AML-193 (cell line): ENCODE measurements around the gene PTGES2.
"Not testable (repeated sequence)": the region's sequence is repeated elsewhere in the genome, so short reads cannot be mapped to it uniquely, and the experiment has no call there.

ENCODE experiments used
- DNase-seq, 2 experiments: peaks; one replicate each; lab custom pipeline; 2025; lab: John Stamatoyannopoulos, UW

Gene PTGES2

DNA sequence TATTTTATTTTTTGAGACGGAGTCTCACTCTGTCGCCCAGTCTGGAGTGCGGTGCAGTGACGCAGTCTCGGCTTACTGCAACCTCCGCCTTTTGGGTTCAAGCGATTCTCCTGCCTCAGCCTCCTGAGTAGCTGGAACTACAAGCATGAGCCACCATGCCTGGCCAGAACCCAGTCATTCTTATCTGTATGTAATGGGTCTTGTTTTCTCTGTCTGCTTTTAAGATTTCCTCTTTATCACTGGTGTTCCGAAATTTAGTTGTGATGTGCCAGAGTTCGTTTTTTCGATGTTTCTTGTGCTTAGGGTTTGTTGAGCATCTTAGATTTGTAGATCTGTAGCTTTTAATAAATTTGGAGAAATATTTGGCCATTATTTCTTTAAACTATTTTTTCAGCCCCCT is 40.3 kb downstream of the PTGES2 start:
- no peak for DNase-seq

GRCh38 chr9:128085943-128086342 is 41.6 kb downstream of the PTGES2 start:
- no peak for DNase-seq

DNA sequence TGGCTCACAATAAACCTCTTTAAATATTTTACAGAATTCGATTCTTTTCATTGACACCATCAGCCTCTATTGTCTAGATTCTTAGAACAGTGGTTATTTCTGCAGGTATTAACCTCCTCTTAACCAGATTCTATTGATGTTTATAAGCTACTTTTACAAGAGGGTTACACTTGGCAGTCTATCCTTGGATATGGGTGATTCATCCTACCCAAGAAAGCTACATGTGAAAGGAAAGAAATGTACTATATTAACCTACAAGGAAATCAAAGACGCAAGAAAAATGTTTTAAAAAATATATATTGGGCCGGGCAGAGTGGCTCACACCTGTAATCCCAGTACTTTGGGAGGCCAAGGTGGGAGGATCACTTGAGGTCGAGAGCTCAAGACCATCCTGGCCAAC is 42.8 kb downstream of the PTGES2 start:
- no peak for DNase-seq

GRCh38 chr9:128082151-128082550 is 45.4 kb downstream of the PTGES2 start:
- DNase-seq = no peak

- DNase-seq = no peak
Measured at GRCh38 chr9:128081056-128081455, 46.5 kb downstream of the PTGES2 start.

- no peak for DNase-seq
Measured at GRCh38 chr9:128080206-128080605, 47.3 kb downstream of the PTGES2 start.

- no peak for DNase-seq
Measured at GRCh38 chr9:128078504-128079434, 48.8 kb downstream of the PTGES2 start.

- no peak for DNase-seq
Measured at GRCh38 chr9:128077847-128078503, 49.6 kb downstream of the PTGES2 start.

DNA sequence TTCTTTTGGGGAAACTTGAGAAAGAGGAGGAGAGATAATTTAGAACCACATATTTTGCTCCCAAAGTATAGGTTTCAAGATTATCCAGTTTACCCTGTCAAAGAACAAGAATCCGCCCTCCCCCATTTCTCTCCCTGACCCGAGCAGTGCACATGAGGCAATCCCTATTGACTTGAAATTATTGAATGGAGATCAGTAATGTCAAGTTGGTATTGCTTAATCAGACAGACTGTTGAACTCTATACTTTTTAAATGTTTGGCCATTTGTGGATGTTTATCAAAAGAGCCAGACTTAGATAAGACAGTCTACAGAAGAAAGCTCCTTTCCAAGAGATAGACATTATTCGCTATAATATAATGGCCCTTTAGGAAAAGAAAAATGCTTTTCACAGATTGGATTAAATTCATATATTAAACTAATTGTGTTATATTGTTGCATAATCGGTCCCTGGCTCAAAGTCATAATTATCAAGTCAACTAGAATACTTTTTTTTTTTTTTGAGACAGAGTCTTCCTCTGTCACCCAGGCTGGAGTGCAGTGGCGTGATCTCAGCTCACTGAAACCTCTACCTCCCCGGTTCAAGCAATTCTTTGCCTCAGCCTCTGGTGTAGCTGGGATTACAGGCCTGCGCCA is 54.2 kb downstream of the PTGES2 start:
- no peak for DNase-seq

DNA sequence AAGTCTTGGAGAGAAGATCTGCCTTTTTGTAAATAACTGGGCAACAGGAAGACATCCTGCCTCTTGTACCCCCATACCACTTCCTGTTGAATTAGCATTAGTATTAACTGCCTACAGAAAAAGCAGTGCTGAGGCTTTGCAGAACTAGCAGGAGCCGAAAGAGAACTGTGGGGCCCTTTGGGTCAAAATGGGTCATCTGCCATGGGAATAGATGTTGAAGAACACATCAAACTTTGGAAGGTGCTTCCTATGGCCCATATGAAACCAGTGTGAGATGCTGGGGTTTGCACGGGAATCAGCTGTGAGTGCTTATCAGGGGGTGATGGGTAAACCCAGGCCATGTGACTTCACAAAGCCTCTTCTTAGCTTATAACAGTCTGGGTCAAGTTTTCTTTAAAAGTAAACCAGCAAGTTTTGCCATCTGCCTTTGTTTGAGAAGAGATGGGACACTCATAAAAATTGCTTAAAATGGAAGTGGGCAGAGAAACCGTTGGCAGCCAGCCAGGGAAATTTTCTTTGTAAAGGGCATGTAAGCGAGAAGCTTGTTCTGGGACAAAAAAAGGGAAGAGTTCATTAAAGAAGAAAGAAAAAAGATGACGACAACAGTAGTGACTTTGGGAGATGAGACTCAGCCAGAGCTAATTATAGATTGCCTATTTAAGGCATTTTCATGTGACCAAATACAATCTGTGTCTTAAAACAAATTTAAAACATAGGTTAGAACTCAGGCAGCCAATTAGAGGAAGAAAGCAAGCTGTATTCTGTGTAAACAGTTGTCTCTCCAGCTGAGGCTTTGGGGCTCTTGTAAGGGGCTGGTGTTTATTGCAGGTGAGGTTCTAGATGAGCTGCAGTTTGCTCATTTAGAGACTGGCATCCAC is 55.1 kb downstream of the PTGES2 start:
- peak; percentile 70 to 79 for DNase-seq

DNA sequence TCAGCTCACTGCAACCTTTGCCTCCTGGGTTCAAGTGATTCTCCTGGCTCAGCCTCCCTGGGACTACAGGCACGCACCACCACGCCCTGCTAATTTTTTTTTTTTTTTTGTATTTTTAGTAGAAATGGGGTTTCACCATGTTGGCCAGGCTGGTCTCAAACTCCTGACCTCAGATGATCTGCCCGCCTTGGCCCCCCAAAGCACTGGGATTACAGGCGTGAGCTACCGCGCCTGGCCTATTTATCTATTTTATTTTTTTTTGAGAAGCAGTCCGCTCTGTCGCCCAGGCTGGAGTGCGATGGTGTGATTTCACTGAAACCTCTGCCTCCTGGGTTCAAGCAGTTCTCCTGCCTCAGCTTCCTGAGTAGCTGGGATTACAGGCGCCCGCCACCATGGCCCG is 56.1 kb downstream of the PTGES2 start:
- not testable (repeated sequence) for DNase-seq

- DNase-seq = peak; percentile 14 to 20
Measured at GRCh38 chr9:128070874-128071273, 56.7 kb downstream of the PTGES2 start.
